Endothelial cell of hepatic sinusoid (primary cell): ENCODE results near the gene TMEM213.

Experiments used
- in situ Hi-C: cut with HindIII; loops from 2 replicates; pipeline ENCODE4 v1.10.0; 2017; ENCODE audit warnings: low sequenced_read_pairs

The TMEM213 gene

DNA sequence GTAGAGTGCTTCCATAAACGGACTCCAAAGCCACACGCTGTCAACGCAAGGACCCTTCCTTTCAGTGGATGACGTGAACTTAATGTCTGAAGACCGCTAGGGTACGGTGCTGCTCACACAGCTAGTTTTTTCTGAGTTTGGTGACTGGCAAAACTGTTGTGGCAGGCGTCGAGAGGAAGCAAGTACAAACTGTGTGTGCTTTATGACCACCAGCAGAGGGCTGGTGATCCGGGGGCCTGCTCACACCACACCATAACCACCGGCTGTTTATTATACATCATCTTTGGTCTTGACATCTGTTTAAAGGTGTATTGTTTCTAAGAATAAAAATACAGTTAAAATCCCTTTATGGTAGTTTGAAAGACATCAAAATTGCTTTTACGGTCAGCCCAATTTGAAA is 37.3 kb downstream of the TMEM213 start:
- in situ Hi-C loops = loop anchor here (5.0 kb wide), 1 partner anchor 77 kb away; no protein-coding TSS in a partner anchor

- in situ Hi-C loops = loop anchor here (5.0 kb wide), 1 partner anchor 75 kb away; no protein-coding TSS in a partner anchor
These were observed 39.8 kb downstream of the TMEM213 start for GRCh38 chr7:138837627-138838026.

DNA sequence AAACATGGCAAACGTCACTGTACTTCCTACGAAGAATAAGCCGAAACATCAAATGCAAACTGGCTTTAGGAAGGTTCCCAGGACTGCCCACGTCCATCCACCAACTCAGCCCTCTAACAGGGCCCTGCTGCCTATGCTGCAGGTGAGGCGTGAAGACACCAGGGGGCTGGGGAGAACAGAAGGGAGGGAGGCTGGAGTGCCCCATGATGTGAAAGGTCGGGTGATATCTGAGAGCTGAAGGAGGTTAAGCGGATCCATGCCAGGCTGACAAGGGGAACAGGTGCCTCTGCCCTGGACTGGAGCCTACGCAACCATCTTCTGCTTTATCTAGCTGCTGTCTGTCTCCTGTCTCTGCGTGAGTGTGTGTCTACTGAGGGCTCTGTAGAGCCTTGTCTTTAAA is 40.4 kb downstream of the TMEM213 start:
- in situ Hi-C loops = loop anchor here (5.0 kb wide), 1 partner anchor 74 kb away; no protein-coding TSS in a partner anchor

- in situ Hi-C loops = no loop called here
These were observed 44.3 kb downstream of the TMEM213 start for GRCh38 chr7:138842111-138842510.

GRCh38 chr7:138843632-138844580 is 46.1 kb downstream of the TMEM213 start:
- in situ Hi-C loops = no loop called here

GRCh38 chr7:138845711-138846110 is 47.9 kb downstream of the TMEM213 start:
- in situ Hi-C loops = no loop called here

GRCh38 chr7:138848056-138848980 is 50.5 kb downstream of the TMEM213 start:
- in situ Hi-C loops = no loop called here

- in situ Hi-C loops = loop anchor here (5.0 kb wide), 1 partner anchor 43 kb away; no protein-coding TSS in a partner anchor
These were observed 51.9 kb downstream of the TMEM213 start for GRCh38 chr7:138849701-138850100.

- in situ Hi-C loops = loop anchor here (5.0 kb wide), 1 partner anchor 40 kb away; no protein-coding TSS in a partner anchor
These were observed 54.7 kb downstream of the TMEM213 start for GRCh38 chr7:138852469-138852868.

DNA sequence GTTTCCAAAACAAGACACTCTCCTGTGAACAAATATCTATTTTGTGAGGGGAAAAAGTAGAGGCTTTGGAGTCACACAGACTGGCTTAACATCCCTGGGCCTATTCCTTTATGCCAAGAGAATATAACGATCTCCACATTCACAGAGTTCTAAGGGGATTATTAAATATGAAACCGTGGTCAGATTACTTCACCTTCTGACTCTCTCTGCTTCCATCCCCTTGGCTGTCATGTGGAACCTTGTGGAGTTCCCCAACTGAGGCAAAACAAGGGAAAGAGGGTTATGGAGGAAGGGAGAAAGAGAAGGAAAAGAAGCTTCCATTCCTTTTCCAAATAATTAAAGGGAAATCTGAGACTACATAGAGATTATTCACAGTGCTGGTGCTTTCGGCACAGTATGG is 55.7 kb downstream of the TMEM213 start:
- in situ Hi-C loops = loop anchor here (5.0 kb wide), 1 partner anchor 39 kb away; no protein-coding TSS in a partner anchor

DNA sequence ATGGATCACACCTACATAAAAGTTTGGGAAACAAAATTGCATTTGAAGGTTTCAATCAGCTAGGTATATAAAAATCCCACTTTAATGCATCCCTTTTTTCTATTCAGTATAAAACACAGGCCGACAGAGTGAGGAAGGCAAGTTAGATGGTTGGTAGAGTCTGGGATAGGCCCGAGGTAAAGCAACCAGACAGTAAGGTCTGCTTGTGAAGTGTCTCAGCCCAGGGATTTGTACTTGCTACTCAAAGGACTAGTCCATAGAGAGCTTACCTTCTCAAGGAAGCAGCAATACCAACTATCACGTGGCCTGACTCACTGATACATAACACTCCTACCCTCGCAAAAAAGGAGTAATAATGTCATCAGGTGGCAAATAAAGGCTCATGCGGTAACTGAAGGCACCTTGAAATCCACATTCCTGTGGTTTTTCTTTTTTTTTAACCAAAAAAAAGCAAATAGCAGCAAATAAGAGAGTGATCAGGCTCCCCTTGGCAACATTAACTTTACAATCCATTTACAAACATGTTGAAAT is 56.4 kb downstream of the TMEM213 start:
- in situ Hi-C loops = loop anchor here (5.0 kb wide), 1 partner anchor 38 kb away; no protein-coding TSS in a partner anchor

DNA sequence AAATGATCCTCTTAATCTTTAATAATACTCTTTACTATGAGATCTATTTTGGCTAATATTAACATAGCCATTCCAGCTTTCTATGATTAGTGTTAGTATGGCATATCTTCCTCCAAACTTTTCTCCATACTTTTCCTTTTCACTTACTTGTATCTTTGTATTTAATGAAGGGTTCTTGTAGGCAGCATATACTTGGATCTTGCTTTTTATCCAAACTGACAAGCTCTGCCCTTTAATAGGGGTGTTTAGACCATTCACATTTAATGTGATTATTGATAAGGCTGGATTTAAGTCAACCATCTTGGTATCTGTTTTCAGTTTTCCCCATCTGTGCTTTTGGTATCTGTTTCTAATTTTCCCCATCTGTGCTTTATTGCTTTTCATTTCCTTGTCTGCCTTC is 59.9 kb downstream of the TMEM213 start:
- in situ Hi-C loops = no loop called here

GRCh38 chr7:138861051-138861450 is 63.3 kb downstream of the TMEM213 start:
- in situ Hi-C loops = no loop called here

GRCh38 chr7:138863931-138864330 is 66.1 kb downstream of the TMEM213 start:
- in situ Hi-C loops = no loop called here

GRCh38 chr7:138864667-138865066 is 66.9 kb downstream of the TMEM213 start:
- in situ Hi-C loops = no loop called here

DNA sequence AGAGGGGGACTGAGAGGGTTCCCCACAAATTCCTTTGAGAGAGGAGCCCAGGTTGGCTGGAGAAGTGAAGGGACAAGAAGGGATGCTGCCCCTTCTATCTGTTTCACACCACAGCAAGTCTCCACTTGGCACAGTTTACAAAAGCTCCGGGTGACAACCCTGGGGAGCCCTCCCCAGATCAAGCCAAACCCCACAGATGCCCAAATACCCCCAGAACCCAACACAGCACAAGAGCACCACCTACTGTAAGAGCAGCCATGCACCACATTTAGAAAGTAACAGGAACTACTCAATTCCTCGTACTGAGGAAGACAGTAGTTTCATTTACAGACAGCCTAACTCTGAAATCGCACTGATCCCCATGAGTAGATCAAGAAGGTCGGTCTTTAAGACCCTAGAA is 68.0 kb downstream of the TMEM213 start:
- in situ Hi-C loops = no loop called here

DNA sequence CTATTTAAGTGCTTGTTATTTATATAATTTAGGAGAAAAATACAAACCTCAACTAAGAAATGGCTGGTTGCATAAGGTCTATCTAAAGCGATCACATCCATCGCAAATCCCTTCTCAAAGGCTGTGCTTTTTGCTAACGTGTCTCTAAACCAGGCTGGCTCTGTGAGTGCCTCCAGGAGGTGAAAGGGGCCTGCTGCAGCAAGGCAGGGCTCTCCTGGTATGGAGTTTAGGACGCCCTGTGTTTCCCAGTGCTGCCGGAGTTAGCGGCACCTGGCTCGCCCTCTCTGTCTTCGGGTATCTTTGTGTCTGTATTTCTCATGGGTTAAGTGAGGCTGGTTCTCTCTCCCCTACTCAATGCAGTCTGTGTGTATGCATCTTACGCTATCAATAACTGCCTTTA is 68.6 kb downstream of the TMEM213 start:
- in situ Hi-C loops = no loop called here

DNA sequence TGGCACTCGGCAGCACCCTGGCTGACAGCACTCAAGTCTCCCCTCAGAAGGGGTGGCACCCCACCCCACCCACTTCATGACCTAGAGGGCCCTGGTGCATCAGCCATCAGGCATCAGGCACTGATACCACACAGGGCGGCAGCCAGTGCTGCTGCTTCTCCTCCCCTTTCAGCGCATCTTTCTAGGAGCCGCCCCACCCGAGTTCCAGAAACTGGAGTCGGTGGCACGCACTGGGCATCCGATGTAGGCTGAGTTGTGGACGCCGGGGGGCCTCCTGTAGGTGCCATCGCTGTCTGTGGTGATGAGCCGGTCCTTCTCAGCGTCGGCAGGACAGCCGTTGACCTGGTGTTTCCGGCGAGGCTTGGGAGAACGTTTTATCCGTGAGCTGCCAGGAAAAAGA is 70.0 kb downstream of the TMEM213 start:
- in situ Hi-C loops = no loop called here

DNA sequence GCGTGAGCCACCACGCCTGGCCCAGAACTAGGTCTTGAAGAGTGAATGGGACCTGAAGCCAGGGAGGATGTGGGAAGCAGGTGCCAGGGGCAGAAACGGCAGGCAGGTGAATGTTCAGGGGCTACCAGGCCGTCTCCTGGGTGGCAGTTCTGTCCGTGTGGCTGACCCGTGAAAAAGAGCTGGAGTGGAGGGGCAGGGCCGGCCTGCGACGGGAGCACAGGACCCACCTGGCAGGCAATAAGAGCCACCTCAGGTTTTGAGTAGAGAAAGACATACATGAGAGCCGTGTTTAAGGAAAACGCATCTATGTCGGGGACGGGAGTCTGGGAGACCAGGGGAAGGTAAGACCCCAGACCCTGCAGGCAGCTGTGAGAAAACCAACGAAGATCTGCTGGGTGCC is 70.9 kb downstream of the TMEM213 start:
- in situ Hi-C loops = no loop called here

DNA sequence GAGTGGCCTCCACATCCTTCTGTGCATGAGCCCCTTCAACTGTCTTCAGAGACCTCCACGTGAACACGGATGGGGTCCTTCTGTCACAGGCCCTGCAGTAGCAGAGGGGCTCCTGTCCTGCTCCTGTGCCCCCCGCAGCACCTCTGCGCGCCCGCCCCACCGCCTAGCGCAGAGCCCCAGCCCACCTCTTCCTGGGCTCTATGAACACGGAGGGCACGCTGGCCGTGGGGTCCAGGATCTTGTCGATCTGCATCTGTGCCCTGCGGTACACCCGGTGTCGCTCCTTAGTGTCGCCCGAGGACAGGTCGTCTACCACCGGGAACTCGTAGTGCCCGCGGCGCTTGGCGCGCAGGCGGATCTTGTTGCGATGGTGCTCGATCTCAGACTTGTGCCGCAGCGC is 71.6 kb downstream of the TMEM213 start:
- in situ Hi-C loops = no loop called here
